Gastrocnemius medialis (tissue), 4 donors: ENCODE measurements around the gene CAMTA1.

Experiments
- POLR2A ChIP-seq, 2 donors: fragments of 450-650 bp; IDR thresholded peaks; one replicate each; pipeline ENCODE4 v1.6.1; 2017; ENCODE audit warnings: antibody characterized with exemption in 2 of 2, mild to moderate bottlenecking in 2 of 2, moderate library complexity in 2 of 2
- TF ChIP-seq, protein P1 (sequence below), 5 experiments: fragments of 450-650 bp in 3 of 5; fragments of 200-600 bp in 2 of 5; sonication (generic) in 2 of 5; IDR thresholded peaks in 4 of 5; conservative IDR thresholded peaks in 1 of 5; 1 replicate in 4 of 5; 2 replicates in 1 of 5; pipeline ENCODE4 v1.5.1; 2016 to 2019; ENCODE audit warnings: antibody characterized with exemption in 5 of 5, mild to moderate bottlenecking in 3 of 5, moderate library complexity in 3 of 5

DNA sequence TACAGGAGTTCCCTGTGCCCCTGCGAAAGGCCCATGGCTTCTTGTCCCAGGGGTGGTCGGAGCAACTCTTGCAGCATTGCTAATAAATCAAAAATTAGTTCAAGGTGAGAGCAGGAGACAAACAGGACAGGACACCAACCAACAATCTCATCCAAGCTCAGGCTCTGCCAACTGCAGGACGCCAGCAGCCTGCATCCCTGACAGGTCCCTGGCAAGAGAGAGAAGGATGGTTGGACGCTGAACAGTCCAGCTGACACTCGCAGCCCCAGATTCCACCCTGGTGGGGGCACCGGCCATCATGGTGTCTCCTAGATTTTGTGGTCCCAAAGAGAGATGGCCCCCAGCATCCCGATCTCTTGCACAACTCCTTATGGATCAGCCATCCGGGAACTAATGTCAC lies 843.8 kb downstream of the CAMTA1 start:
- TF ChIP-seq, protein P1, sequence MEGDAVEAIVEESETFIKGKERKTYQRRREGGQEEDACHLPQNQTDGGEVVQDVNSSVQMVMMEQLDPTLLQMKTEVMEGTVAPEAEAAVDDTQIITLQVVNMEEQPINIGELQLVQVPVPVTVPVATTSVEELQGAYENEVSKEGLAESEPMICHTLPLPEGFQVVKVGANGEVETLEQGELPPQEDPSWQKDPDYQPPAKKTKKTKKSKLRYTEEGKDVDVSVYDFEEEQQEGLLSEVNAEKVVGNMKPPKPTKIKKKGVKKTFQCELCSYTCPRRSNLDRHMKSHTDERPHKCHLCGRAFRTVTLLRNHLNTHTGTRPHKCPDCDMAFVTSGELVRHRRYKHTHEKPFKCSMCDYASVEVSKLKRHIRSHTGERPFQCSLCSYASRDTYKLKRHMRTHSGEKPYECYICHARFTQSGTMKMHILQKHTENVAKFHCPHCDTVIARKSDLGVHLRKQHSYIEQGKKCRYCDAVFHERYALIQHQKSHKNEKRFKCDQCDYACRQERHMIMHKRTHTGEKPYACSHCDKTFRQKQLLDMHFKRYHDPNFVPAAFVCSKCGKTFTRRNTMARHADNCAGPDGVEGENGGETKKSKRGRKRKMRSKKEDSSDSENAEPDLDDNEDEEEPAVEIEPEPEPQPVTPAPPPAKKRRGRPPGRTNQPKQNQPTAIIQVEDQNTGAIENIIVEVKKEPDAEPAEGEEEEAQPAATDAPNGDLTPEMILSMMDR (IDR thresholded peaks at IDR 0.05 in 4 of 5, conservative IDR thresholded peaks at IDR 0.05 in 1 of 5) = no peak
- TF ChIP-seq POLR2A (IDR thresholded peaks at IDR 0.05) = no peak
